ENCODE results near the gene HHAT. TPM values are rescaled to one million over a fixed set of nuclear protein-coding genes. Genes with fewer than 3 reads are reported as not detected.

Gene HHAT
- total RNA-seq, 4 donors from 2014 or later, result 2.2 to 11.6 (median 7.3) TPM

GRCh38 chr1:210505601-210506496 lies 177.1 kb downstream of the HHAT start:
- H3K36me3 ChIP-seq, result no peaks in the 10 kb centered on the region
- in situ Hi-C loops (cut with MboI; ENCODE audit: low pct_ligation_motif_present in 1 of 4, low pct_unique_long_range_greater_than_20kb in 1 of 4, low sequenced_read_pairs in 3 of 4) (no loop called here), intact Hi-C loops (cut with DNase I; ENCODE audit: low total_unique reads) (no loop called here)
- no peak for DNase-seq
- no peaks in the 10 kb centered on the region for H3K27me3 ChIP-seq
- H3K27ac ChIP-seq, result no peak overlapping the region
- 17 to 71% methylated on average over 1 to 7 of the region's 7 CpGs for WGBS, 2 donors (ENCODE audit: low coverage in 1 of 2)
- TF ChIP-seq POLR2AphosphoS5 (IDR thresholded peaks at IDR 0.05) (no peak), POLR2A (IDR thresholded peaks at IDR 0.05) (no peak), CTCF (IDR thresholded peaks at IDR 0.05) (no peak), EP300 (IDR thresholded peaks at IDR 0.05; ENCODE audit: low read depth) (no peak)
- H3K4me3 ChIP-seq, result no peak overlapping the region
- H3K4me1 ChIP-seq, result no peaks in the 10 kb centered on the region
- H3K9me3 ChIP-seq, result no peaks in the 10 kb centered on the region

GRCh38 chr1:210506689-210507088 lies 178.0 kb downstream of the HHAT start:
- no peaks in the 10 kb centered on the region for H3K4me1 ChIP-seq
- H3K4me3 ChIP-seq, result no peak overlapping the region
- in situ Hi-C loops (cut with MboI; ENCODE audit: low pct_ligation_motif_present in 1 of 4, low pct_unique_long_range_greater_than_20kb in 1 of 4, low sequenced_read_pairs in 3 of 4) (no loop called here), intact Hi-C loops (cut with DNase I; ENCODE audit: low total_unique reads) (no loop called here)
- TF ChIP-seq EP300 (IDR thresholded peaks at IDR 0.05; ENCODE audit: low read depth) (no peak), POLR2A (IDR thresholded peaks at IDR 0.05) (no peak), POLR2AphosphoS5 (IDR thresholded peaks at IDR 0.05) (no peak), CTCF (IDR thresholded peaks at IDR 0.05) (no peak)
- no peak for DNase-seq
- WGBS, 2 donors (ENCODE audit: low coverage in 1 of 2), result 75 to 94% methylated on average over 2 of the region's 2 CpGs
- H3K9me3 ChIP-seq, result no peaks in the 10 kb centered on the region
- H3K27me3 ChIP-seq, result no peaks in the 10 kb centered on the region
- H3K27ac ChIP-seq, result no peak overlapping the region
- H3K36me3 ChIP-seq, result no peaks in the 10 kb centered on the region

- WGBS, 2 donors (ENCODE audit: low coverage in 1 of 2), result 65 to 78% methylated on average over 2 to 3 of the region's 3 CpGs
- Histone ChIP-seq H3K9me3 (no peaks in the 10 kb centered on the region), H3K4me1 (no peaks in the 10 kb centered on the region), H3K36me3 (no peaks in the 10 kb centered on the region), H3K4me3 (no peak overlapping the region), H3K27me3 (no peaks in the 10 kb centered on the region), H3K27ac (no peak overlapping the region)
- no peak for TF ChIP-seq POLR2A (IDR thresholded peaks at IDR 0.05)
- TF ChIP-seq EP300 (IDR thresholded peaks at IDR 0.05; ENCODE audit: low read depth), result no peak
- TF ChIP-seq CTCF (IDR thresholded peaks at IDR 0.05), result no peak
- no peak for TF ChIP-seq POLR2AphosphoS5 (IDR thresholded peaks at IDR 0.05)
- intact Hi-C loops (cut with DNase I; ENCODE audit: low total_unique reads), result no loop called here
- no peak for DNase-seq
- in situ Hi-C loops (cut with MboI; ENCODE audit: low pct_ligation_motif_present in 1 of 4, low pct_unique_long_range_greater_than_20kb in 1 of 4, low sequenced_read_pairs in 3 of 4), result no loop called here
Measured at GRCh38 chr1:210516092-210516656, 187.5 kb downstream of the HHAT start.

GRCh38 chr1:210516697-210517459 lies 188.2 kb downstream of the HHAT start:
- TF ChIP-seq POLR2A (IDR thresholded peaks at IDR 0.05), result no peak
- TF ChIP-seq POLR2AphosphoS5 (IDR thresholded peaks at IDR 0.05), result no peak
- TF ChIP-seq EP300 (IDR thresholded peaks at IDR 0.05; ENCODE audit: low read depth), result no peak
- TF ChIP-seq CTCF (IDR thresholded peaks at IDR 0.05), result no peak
- Histone ChIP-seq H3K4me1 (no peaks in the 10 kb centered on the region), H3K9me3 (no peaks in the 10 kb centered on the region), H3K36me3 (no peaks in the 10 kb centered on the region), H3K4me3 (no peak overlapping the region), H3K27ac (no peak overlapping the region), H3K27me3 (no peaks in the 10 kb centered on the region)
- in situ Hi-C loops (cut with MboI; ENCODE audit: low pct_ligation_motif_present in 1 of 4, low pct_unique_long_range_greater_than_20kb in 1 of 4, low sequenced_read_pairs in 3 of 4), result no loop called here
- WGBS, 2 donors (ENCODE audit: low coverage in 1 of 2), result 83 to 84% methylated on average over 5 of the region's 5 CpGs
- intact Hi-C loops (cut with DNase I; ENCODE audit: low total_unique reads), result no loop called here
- DNase-seq, result no peak

Measured in transverse colon (tissue), 4 donors.